Adrenal gland (tissue), 12 donors: ENCODE results near the gene NELL2. TPM values are rescaled to one million over a fixed set of nuclear protein-coding genes. Genes with fewer than 3 reads are reported as not detected.

Experiments used
- DNase-seq, 7 donors: peaks; one replicate each; pipeline ENCODE4 v3.0.0-alpha.2; 2019 to 2020
- H3K27ac ChIP-seq, 5 donors: fragments of 200-600 bp; sonication (generic) in 4 of 5; 1 replicate in 3 of 5; 2 replicates in 2 of 5; pipeline versions ENCODE4 v1.5.1 to v1.8.0; 2016 to 2020; ENCODE audit warnings: mild to moderate bottlenecking in 1 of 5
- H3K27me3 ChIP-seq: fragments of 200-600 bp; 2 replicates; pipeline ENCODE4 v1.8.0; 2021
- H3K36me3 ChIP-seq, 2 donors: fragments of 200-600 bp; replicated peaks in 1 of 2; 1 replicate in 1 of 2; 2 replicates in 1 of 2; pipeline versions ENCODE4 v1.5.1 to v1.8.0; 2018 to 2022
- H3K4me1 ChIP-seq, 2 donors: fragments of 200-600 bp; replicated peaks in 1 of 2; 1 replicate in 1 of 2; 2 replicates in 1 of 2; pipeline versions ENCODE4 v1.5.1 to v1.8.0; 2018 to 2021
- H3K4me3 ChIP-seq, 4 donors: fragments of 200-600 bp; sonication (generic) in 3 of 4; one replicate each; pipeline ENCODE4 v1.5.1; 2016 to 2018
- H3K9me3 ChIP-seq, 3 donors: fragments of 200-600 bp; sonication (generic) in 1 of 3; replicated peaks in 1 of 3; 1 replicate in 2 of 3; 2 replicates in 1 of 3; pipeline versions ENCODE4 v1.5.1 to v1.8.0; 2016 to 2021
- CTCF ChIP-seq, 6 experiments: fragments of 450-650 bp in 4 of 6; fragments of 200-600 bp in 2 of 6; sonication (generic) in 1 of 6; IDR thresholded peaks; 1 replicate in 5 of 6; 2 replicates in 1 of 6; pipeline versions ENCODE4 v1.5.1 to v1.8.0; 2016 to 2021; ENCODE audit warnings: antibody characterized with exemption in 6 of 6, mild to moderate bottlenecking in 2 of 6, moderate library complexity in 1 of 6
- POLR2A ChIP-seq, 2 donors: fragments of 450-650 bp; IDR thresholded peaks; one replicate each; pipeline ENCODE4 v1.6.1; 2017; ENCODE audit warnings: antibody characterized with exemption in 2 of 2, mild to moderate bottlenecking in 2 of 2, moderate library complexity in 1 of 2
- WGBS, 4 donors: extraction: QIAGEN DNeasy Blood & Tissue Kit in 2 of 4; methylation state at CpG; one replicate each; pipeline versions ENCODE4 v1.1.5 to v1.1.7; 2013 to 2017; 5-methylcytosine and 5-hydroxymethylcytosine counted together
- intact Hi-C, 2 donors: fragments of 100-400 bp; cut with DNase I; formaldehyde crosslinking; loops; one replicate each; pipeline versions ENCODE4 v1.14.1 to v1.15.0; 2022 to 2023
- polyA plus RNA-seq, 3 donors: library from polyadenylated mRNA; stranded (reverse); fragments of 200-250 nt in 2 of 3; fragments of 350-450 nt in 1 of 3; fragmentation: Illumina TruSeq in 1 of 3; extraction: RNeasy Lipid Tissue Mini Kit (QIAGEN cat#74804) in 1 of 3; gene quantifications; one replicate each; pipeline ENCODE4 v1.2.3, GENCODE V29; 2013 to 2014
- total RNA-seq, 9 donors: library from RNA; depleted of rRNA in 4 of 9; stranded (reverse); fragments of >200 nt in 4 of 9; fragments of 120-200 nt in 1 of 9; fragmentation: NEBNext Ultra II Directional in 1 of 9; extraction: Animal tissue kit (Norgen Biotek cat#: 25700) in 1 of 9; gene quantifications; one replicate each; pipeline versions ENCODE4 v1.1.0 to v1.2.4, GENCODE V29; 2013 to 2023
- donor health status: healthy with polysubstance abuse.
- donor health status: Bipolar disorder and iron deficiency.
- donor health status: DM: yes; HTN: yes; CAD: no.
- donor health status: DM: no; HTN: no; CAD: no.
- donor health status: DM: no; HTN: no; CAD: no.
- donor health status: DM: yes; HTN: yes; CAD: no.

The NELL2 gene
- total and polyA plus RNA-seq, 12 donors: 0.35 to 26.5 (median 6.0) TPM; not detected in 1

- DNase-seq: no peak
- Histone ChIP-seq H3K4me3 (no peak overlapping the region), H3K4me1 (no peaks in the 10 kb centered on the region), H3K9me3 (no peaks in the 10 kb centered on the region), H3K36me3 (no peaks in the 10 kb centered on the region), H3K27me3 (no peaks in the 10 kb centered on the region), H3K27ac (no peak overlapping the region)
- no peak for TF ChIP-seq CTCF (IDR thresholded peaks at IDR 0.05)
- TF ChIP-seq POLR2A (IDR thresholded peaks at IDR 0.05): no peak
- intact Hi-C loops: no loop called here
- 65 to 68% (median 67%) methylated on average over 5 of the region's 5 CpGs for WGBS, 4 donors
Observed at GRCh38 chr12:44647917-44648690, 228.0 kb downstream of the NELL2 start.

GRCh38 chr12:44640427-44641190 is 235.5 kb downstream of the NELL2 start:
- no peaks in the 10 kb centered on the region for H3K9me3 ChIP-seq
- DNase-seq: no peak
- no peak for TF ChIP-seq POLR2A (IDR thresholded peaks at IDR 0.05)
- TF ChIP-seq CTCF (IDR thresholded peaks at IDR 0.05): no peak
- no peaks in the 10 kb centered on the region for H3K27me3 ChIP-seq
- intact Hi-C loops: no loop called here
- no peak overlapping the region for H3K27ac ChIP-seq
- WGBS, 4 donors: 63 to 71% (median 66%) methylated on average over 2 of the region's 2 CpGs
- H3K4me1 ChIP-seq: no peaks in the 10 kb centered on the region
- no peak overlapping the region for H3K4me3 ChIP-seq
- no peaks in the 10 kb centered on the region for H3K36me3 ChIP-seq

GRCh38 chr12:44637875-44638274 is 238.2 kb downstream of the NELL2 start:
- intact Hi-C loops: no loop called here

More at GRCh38 chr12:44637875-44638274, 238.2 kb downstream of the NELL2 start:
- H3K9me3 ChIP-seq: no peaks in the 10 kb centered on the region
- H3K4me3 ChIP-seq: no peak overlapping the region
- no peaks in the 10 kb centered on the region for H3K4me1 ChIP-seq
- DNase-seq: no peak
- no peaks in the 10 kb centered on the region for H3K36me3 ChIP-seq
- no peak overlapping the region for H3K27ac ChIP-seq
- H3K27me3 ChIP-seq: no peaks in the 10 kb centered on the region
- TF ChIP-seq CTCF (IDR thresholded peaks at IDR 0.05) (no peak), POLR2A (IDR thresholded peaks at IDR 0.05) (no peak)
- WGBS, 4 donors: 65 to 78% (median 71%) methylated on average over 4 of the region's 4 CpGs
